Activated naive CD8-positive, alpha-beta T cell (primary cell): ENCODE data around the gene PRM1.

ENCODE experiments used
- H3K27ac Mint-ChIP-seq: one replicate; pipeline ENCODE4 v1.8.0; 2021; ENCODE audit warnings: mixed read lengths
- H3K27me3 Mint-ChIP-seq: one replicate; pipeline ENCODE4 v1.8.0; 2021; ENCODE audit warnings: mixed read lengths
- H3K36me3 Mint-ChIP-seq: one replicate; pipeline ENCODE4 v1.8.0; 2021; ENCODE audit warnings: mixed read lengths
- H3K4me1 Mint-ChIP-seq: one replicate; pipeline ENCODE4 v1.8.0; 2021; ENCODE audit warnings: low read depth, mixed read lengths
- H3K4me3 Mint-ChIP-seq: one replicate; pipeline ENCODE4 v1.8.0; 2021; ENCODE audit warnings: mild to moderate bottlenecking, mixed read lengths
- H3K9me3 Mint-ChIP-seq: one replicate; pipeline ENCODE4 v1.8.0; 2021; ENCODE audit warnings: low read depth, mixed read lengths

Gene PRM1

DNA sequence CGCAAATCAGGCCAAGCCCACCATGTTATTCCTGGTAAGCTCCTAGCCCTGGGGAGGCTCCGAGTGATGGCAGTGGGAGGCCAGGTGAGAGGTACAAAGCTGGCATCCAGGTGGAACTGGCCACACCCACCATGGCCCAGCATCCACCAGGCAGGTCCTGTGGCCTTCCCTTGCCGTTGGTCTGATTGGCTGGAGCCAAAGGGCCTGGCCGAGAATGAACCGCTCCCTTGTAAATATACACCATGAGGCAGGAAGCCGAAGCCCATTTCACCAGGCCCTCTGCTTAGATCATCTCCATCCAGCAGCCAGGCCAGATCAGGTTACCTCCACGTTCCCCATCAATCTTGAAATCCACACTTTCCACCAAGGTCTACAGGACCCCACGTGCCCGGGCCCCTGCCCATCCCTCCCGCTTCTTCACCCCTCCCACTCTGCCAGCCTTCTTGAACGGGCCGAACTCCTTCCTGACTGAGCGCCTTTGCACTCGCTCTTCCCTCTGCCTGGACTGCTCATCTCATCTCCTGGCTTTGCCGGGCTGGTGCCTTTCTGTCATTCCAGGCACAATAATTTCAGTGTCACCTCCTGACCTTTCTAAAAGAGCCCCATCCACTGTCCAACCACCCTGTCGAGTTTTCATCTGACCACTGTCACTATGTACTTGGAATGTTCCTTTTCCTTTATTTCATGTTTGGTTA is 30.9 kb downstream of the PRM1 start:
- Mint-ChIP-seq H3K27ac (peak overlapping the region; percentile 79), H3K4me3 (peak overlapping the region; percentile 32), H3K27me3 (no peaks in the 10 kb centered on the region), H3K4me1 (peaks cover 42% of the 10 kb centered on the region), H3K9me3 (no peaks in the 10 kb centered on the region), H3K36me3 (peaks cover 15% of the 10 kb centered on the region)

DNA sequence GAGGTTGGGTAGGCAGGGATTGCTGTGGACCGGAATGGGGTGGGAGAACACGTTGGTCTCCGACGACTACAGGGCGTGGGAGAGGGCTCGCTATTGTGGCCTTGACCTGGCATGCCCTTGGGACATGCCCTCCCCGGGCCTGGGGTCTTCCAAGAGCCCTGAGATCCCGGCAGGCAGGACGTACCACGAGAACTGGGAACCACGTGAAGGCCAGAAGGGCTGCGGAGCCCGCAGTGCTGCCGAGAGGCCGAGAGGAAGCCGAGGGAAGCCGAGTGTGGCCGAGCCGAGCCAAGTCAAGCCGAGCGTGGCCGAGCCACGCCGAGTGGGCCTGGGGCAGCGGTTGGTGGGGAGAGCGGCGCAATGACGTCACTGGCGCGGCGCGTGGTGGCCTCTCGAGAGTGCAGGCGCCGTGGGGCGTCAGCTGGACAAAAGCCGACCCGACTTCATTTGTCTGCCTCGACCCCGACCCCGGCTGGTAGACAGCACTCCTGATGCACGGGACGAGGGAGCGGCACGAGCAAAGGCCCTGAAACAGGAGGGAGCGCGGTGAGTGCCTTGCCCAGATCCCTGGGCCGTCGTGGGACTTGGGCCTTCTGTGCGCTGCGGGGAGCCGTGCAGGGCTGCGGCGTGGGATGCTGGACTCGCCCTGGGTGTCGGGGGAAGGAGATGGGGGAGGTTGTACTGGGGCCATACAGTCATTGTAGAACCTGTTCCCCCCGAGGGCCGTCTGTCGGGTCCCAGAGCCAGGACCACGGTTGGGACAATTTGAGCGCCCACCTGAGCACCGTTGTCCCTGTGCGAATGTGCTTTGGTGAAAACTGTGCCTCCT is 31.7 kb downstream of the PRM1 start:
- H3K9me3 Mint-ChIP-seq: no peaks in the 10 kb centered on the region
- peaks cover 15% of the 10 kb centered on the region for H3K36me3 Mint-ChIP-seq
- H3K27me3 Mint-ChIP-seq: no peaks in the 10 kb centered on the region
- H3K4me3 Mint-ChIP-seq: no peak overlapping the region
- H3K4me1 Mint-ChIP-seq: peaks cover 42% of the 10 kb centered on the region
- H3K27ac Mint-ChIP-seq: peak overlapping the region; percentile 29

DNA sequence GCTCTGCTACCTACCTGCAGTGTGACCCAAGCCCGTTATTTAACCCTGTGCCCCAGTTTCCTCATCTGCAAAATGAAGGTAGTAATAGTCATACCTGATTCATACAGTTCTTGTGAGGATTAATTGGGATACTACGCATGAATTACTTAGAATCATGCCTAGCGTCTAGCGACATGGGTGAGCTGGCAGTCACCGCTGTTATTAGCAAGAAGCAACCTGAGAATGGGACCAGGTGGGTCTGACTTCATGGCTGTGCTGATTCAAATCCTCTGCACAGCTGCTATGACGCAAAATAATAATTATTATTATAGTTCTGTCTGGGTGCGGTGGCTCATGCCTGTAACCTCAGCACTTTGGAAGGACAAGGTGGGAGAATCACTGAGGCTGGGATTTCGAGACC is 33.0 kb downstream of the PRM1 start:
- Mint-ChIP-seq H3K4me3 (no peak overlapping the region), H3K27me3 (no peaks in the 10 kb centered on the region), H3K4me1 (peaks cover 37% of the 10 kb centered on the region), H3K9me3 (no peaks in the 10 kb centered on the region), H3K27ac (peak overlapping the region; percentile 16), H3K36me3 (peaks cover 8% of the 10 kb centered on the region)

DNA sequence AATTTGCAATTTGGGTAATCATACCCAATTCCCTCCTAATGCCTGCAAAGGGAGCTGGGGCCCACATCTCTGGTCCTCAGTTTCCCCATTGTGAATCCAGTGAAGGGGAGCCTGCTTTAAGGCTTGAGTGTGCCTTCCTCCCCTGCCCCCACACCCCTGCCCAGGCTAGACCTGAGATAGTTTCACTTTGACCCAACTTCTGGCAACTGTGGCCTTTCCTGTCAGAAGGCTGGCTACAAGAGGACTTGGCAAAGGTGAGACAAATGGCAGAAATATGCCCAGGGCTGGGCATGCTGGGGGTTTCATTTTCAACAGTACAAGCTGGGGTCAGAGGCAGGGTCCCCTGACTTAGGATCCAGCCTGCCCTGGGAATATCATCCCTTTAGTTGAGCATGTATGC is 35.1 kb downstream of the PRM1 start:
- Mint-ChIP-seq H3K27me3 (no peaks in the 10 kb centered on the region), H3K36me3 (peaks cover 4% of the 10 kb centered on the region), H3K9me3 (no peaks in the 10 kb centered on the region), H3K27ac (no peak overlapping the region), H3K4me1 (peaks cover 20% of the 10 kb centered on the region), H3K4me3 (no peak overlapping the region)

DNA sequence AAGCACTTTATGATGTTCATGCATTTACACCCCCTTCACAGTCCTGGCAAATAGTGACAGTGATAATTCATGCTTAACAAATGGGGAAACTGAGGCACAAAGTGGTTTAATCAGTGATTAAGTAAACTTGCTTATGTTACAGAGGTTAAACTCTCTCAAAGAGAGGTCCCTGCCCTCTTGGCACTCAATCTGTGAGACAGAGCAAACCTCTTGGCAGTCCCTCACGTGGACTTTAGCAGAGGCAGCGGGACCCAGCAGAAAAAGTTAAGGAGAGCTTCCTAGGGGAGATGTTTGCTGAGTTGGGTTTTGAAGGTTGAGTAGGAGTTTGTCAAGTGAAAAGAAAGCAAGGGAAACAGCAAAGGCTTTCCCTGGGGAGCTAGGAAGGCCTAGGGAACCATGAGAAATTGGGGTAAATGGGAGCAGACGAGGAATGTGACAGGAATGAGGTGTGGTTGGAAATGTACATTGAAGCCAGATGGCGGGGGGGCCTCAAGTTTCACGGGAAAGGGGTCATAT is 35.9 kb downstream of the PRM1 start:
- no peaks in the 10 kb centered on the region for H3K9me3 Mint-ChIP-seq
- H3K4me1 Mint-ChIP-seq: peaks cover 20% of the 10 kb centered on the region
- H3K27me3 Mint-ChIP-seq: no peaks in the 10 kb centered on the region
- H3K36me3 Mint-ChIP-seq: peaks cover 1% of the 10 kb centered on the region
- no peak overlapping the region for H3K4me3 Mint-ChIP-seq
- peak overlapping the region; percentile 47 for H3K27ac Mint-ChIP-seq

DNA sequence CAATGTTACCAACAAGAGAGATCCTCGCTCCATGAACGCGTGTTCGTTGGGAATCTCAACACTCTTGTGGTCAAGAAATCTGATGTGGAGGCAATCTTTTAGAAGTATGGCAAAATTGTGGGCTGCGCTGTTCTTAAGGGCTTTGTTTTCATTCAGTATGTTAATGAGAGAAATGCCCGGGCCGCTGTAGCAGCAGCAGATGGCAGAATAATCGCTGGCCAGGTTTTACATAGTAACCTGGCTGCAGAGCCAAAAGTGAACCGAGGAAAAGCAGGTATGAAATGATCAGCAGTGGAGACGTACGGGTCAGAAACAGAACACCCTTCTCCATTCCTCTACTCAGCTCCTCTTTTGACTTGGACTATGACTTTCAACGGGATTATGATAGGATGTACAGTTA is 38.5 kb downstream of the PRM1 start:
- Mint-ChIP-seq H3K36me3 (no peaks in the 10 kb centered on the region), H3K4me3 (no peak overlapping the region), H3K27ac (no peak overlapping the region), H3K27me3 (no peaks in the 10 kb centered on the region), H3K4me1 (peaks cover 27% of the 10 kb centered on the region), H3K9me3 (no peaks in the 10 kb centered on the region)

DNA sequence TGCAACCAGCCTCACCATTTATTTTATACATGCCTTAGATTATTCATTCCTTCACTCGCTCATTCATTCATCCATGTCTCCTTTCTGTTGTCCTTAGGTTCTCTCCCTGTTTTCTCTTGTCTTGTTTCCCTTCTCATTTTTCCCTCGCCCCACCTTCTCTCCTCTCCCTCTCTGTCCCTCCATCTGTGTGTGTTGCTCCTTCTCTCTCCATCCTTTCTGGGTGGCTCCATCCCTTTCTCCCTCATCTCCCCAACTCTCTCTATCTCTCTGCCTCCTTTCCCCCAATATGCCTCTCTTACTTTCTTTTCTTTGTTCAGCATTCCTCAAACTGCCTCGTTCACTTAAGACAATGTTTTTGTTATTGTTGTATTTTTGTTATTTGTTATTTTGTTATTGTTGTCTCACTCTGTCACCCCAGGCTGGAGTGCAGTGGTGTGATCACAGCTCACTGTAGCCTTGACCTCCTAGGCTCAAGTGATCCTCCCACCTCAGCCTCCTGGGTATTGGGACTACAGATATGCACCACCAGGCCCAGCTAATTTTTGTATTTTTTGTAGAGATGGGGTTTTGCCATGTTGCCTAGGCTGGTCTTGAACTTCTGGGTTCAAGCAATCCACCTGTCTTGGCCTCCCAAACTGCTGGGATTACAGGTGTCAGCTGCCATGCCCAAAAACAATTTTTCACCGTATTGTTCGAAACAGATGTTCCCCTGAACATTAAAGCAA is 39.5 kb downstream of the PRM1 start:
- no peaks in the 10 kb centered on the region for H3K9me3 Mint-ChIP-seq
- no peaks in the 10 kb centered on the region for H3K27me3 Mint-ChIP-seq
- H3K4me3 Mint-ChIP-seq: no peak overlapping the region
- H3K4me1 Mint-ChIP-seq: peaks cover 29% of the 10 kb centered on the region
- no peaks in the 10 kb centered on the region for H3K36me3 Mint-ChIP-seq
- H3K27ac Mint-ChIP-seq: no peak overlapping the region

DNA sequence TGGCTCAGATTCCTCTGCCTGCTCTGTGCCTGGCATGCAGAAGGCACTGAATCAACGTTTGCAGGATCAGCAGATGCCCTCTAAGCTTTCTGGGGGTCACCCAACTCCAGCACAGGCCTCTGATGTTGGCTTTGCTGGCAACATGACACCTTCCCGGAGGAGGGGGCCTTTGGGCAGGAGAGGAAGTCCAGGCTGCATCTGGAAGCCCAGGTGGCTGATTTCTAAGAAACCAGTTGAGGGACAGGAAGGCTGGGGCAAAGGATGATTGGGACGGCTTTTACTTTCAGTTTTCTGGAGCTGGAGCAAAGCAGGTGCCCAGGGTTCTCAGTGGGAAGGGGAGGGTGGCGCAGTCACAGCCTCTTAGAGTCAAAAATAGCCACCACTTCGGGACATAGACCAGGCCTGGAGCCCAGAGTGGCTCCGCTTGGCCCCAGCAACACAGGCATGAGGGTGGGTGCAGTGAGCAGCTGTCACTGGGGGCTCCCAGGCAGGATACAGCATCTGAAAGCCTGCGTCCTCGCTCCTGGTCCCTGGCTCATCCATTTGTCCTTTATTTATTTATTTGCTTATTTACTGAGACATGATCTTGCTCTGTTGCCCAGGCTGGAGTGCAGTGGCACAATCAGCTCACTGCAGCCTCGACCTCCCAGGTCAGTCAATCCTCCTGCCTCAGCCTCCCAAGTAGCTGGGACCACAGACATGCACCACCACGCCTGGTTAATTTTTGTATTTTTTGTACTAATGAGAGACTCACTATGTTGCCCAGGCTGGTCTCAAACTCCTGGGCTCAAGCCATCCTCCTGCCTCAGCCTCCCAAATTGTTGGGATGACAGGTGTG is 40.3 kb downstream of the PRM1 start:
- H3K4me1 Mint-ChIP-seq: peaks cover 28% of the 10 kb centered on the region
- H3K36me3 Mint-ChIP-seq: no peaks in the 10 kb centered on the region
- no peaks in the 10 kb centered on the region for H3K9me3 Mint-ChIP-seq
- H3K27ac Mint-ChIP-seq: peak overlapping the region; percentile 72
- H3K27me3 Mint-ChIP-seq: no peaks in the 10 kb centered on the region
- H3K4me3 Mint-ChIP-seq: no peak overlapping the region

DNA sequence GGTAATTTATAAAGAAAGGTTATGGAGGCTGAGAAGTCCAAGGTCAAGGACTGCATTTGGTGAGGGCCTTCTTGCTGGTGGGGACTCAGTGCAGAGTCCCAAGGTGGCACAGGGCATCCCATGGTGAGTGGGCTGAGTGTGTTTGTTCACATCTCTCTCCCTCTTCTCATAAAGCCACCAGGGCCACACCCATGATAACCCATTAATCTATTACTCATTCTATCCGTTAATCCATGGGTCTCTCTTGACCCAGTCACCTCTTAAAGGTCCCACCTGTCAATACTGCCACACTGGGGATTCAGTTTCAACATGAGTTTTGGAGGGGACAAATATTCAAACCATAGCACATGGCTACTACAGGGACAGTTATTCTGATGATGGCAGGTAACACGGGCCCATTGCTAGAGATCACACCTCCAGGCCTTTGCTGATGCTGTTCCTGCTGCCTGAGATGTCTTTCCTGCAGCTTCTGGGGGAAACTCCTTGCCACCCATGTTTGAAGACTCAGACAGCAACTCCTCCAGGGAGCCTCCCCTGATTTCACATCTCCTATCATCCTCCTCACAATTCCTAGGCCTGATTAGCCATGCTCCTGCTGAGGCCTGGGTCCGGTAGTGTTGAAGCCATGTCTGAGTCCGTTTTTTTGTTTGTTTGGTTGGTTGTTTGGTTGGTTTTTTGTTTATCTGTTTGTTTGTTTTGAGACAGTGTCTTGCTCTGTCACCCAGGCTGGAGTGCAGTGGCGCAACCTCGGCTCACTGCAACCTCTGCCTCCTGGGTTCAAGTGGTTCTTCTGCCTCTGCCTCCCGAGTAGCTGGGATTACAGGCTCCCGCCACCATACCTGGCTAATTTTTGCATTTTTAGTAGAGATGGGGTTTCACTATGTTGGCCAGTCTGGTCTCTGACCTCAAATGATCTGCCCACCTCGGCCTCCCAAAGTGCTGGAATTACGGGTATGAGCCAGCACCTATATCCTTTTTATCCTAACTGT is 41.2 kb downstream of the PRM1 start:
- H3K36me3 Mint-ChIP-seq: no peaks in the 10 kb centered on the region
- no peaks in the 10 kb centered on the region for H3K9me3 Mint-ChIP-seq
- peaks cover 30% of the 10 kb centered on the region for H3K4me1 Mint-ChIP-seq
- no peak overlapping the region for H3K4me3 Mint-ChIP-seq
- peak overlapping the region; percentile 80 for H3K27ac Mint-ChIP-seq
- no peaks in the 10 kb centered on the region for H3K27me3 Mint-ChIP-seq

DNA sequence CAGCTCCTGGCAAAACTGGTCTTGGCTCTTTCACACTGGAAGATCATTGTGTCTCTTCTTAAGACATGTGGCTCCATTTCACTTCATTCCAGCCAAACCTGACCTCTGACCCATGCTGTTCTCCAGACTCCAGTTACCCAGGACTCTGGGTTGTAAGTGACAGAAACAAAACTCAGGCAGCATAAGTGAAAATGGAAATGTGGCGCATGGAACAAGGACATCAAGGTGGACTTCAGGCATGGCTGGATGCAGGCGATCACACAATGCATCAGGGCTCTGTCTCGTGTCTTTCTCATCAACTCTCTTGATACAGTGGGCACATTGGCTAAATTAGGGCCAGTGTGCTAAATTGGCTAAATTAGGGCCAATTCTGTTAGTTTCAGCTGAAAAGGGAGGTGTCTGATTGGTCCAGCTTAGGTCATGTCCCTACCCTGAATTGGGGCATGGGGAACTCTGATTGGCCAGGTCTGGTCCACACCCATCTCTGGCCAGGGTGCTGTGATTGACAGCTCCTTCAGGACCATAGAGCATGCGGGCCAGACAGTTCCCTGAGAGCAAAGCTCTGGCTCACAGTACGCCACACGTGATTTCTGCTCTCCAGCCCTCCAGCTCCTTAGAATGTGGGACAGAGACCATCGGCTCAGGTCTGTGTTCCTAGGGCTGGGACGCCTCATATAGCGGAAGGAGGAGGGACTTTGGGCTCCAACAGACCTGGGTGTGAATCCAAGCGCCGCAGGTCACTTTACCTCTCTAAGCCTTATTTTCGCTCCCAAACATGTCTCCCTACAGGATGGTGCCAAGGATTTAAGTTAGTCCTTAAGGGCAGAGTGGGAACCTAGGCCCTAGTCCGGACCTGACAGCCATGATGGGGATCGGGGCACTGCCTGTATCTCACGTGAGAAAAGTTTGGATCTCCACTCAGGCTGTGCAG is 42.6 kb downstream of the PRM1 start:
- Mint-ChIP-seq H3K4me1 (peaks cover 42% of the 10 kb centered on the region), H3K27ac (peak overlapping the region; percentile 28), H3K9me3 (no peaks in the 10 kb centered on the region), H3K27me3 (no peaks in the 10 kb centered on the region), H3K36me3 (no peaks in the 10 kb centered on the region), H3K4me3 (no peak overlapping the region)

DNA sequence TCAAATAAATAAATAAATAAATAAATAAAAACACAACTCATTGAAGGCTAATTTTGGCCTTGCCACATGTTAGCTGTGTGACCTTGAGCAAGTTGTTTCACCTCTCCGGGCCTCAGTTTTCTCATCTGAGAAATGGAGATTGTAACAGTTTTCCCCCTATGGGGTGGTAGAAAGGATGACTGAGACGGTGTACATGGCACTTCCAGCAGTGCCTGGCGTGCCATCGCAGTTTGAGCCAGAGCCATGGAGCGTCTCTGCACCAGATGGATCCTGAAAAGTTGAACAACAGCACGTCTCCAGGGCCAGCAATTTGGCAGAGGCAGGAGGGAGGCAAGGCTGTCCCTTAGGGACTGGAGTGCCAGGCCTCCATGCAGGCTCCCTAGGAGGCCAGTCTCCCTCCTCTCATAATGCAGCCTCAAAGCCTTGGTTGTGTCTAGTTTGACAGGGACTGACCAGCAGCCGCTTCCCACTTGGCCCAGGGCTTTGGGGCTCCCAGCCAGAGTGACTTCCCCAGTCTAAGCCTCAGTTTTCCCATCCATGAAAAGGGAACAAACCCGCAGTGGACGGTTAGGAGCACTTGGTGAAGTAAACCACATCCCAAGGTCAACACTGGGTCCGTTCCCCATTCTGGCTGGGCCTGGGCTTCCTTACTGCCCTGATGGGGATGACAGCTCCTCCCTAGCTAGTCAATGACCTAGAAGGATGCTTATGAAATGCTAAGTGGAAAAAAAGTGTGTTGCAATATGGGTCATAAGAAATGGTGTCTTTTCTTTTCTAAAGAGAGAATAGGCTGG is 44.5 kb downstream of the PRM1 start:
- Mint-ChIP-seq H3K9me3 (no peaks in the 10 kb centered on the region), H3K27ac (no peak overlapping the region), H3K4me1 (peaks cover 57% of the 10 kb centered on the region), H3K27me3 (no peaks in the 10 kb centered on the region), H3K4me3 (no peak overlapping the region), H3K36me3 (no peaks in the 10 kb centered on the region)

DNA sequence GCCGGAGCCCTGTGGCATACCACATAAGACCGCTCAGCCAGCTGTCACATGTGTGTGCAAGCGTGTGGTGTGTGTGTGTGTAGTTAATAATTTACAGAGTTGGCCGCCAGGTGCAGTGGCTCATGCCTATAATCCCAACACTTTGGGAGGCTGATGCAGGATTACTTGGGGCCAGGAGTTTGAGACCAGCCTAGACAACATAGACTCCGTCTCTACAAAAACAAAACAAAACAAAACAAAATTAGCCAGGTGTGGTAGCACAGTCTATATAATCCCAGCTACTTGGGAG is 45.5 kb downstream of the PRM1 start:
- Mint-ChIP-seq H3K27me3 (no peaks in the 10 kb centered on the region), H3K4me1 (peaks cover 61% of the 10 kb centered on the region), H3K36me3 (no peaks in the 10 kb centered on the region), H3K9me3 (no peaks in the 10 kb centered on the region), H3K27ac (peak overlapping the region; percentile 81), H3K4me3 (no peak overlapping the region)
